Keratinocyte (primary cell): ENCODE measurements around the gene CEACAM6. TPM values are rescaled to one million over a fixed set of nuclear protein-coding genes. Genes with fewer than 3 reads are reported as not detected.
"Not testable (repeated sequence)": the region's sequence is repeated elsewhere in the genome, so short reads cannot be mapped to it uniquely, and the experiment has no call there.

ENCODE experiments used
- DNase-seq: peaks from one replicate; pipeline ENCODE4 v3.0.0-alpha.2; 2011; ENCODE audit warnings: low read depth, missing footprints, low spot score
- FAIRE-seq: peaks from 2 replicates; lab custom pipeline; 2011; peaks lifted over from hg19 to GRCh38; lab: Jason Lieb, UNC
- H2AFZ ChIP-seq: 2 replicates; pipeline ENCODE4 v1.6.0; 2012; ENCODE audit warnings: low read length, control low read depth, inconsistent platforms; ENCODE audit not compliant: control insufficient read depth
- H3K27ac ChIP-seq: 2 replicates; pipeline ENCODE4 v1.5.1; 2011; ENCODE audit warnings: low read length; ENCODE audit not compliant: control insufficient read depth, insufficient read depth
- H3K27me3 ChIP-seq: 3 replicates; pipeline ENCODE4 v1.6.0; 2011; ENCODE audit warnings: low read length; ENCODE audit not compliant: control insufficient read depth, insufficient read depth; ENCODE audit errors: extremely low read depth
- H3K36me3 ChIP-seq, 2 experiments: 2 replicates in 1 of 2; 3 replicates in 1 of 2; pipeline ENCODE4 v1.5.1; 2011; ENCODE audit warnings: low read length in 2 of 2, mild to moderate bottlenecking in 1 of 2; ENCODE audit not compliant: control insufficient read depth in 2 of 2, insufficient read depth in 2 of 2; ENCODE audit errors: extremely low read depth in 1 of 2
- H3K4me1 ChIP-seq: 3 replicates; pipeline ENCODE4 v1.5.1; 2011; ENCODE audit warnings: low read length; ENCODE audit not compliant: control insufficient read depth, insufficient read depth; ENCODE audit errors: extremely low read depth
- H3K4me2 ChIP-seq: 3 replicates; pipeline ENCODE4 v1.6.0; 2011; ENCODE audit warnings: low read depth, low read length; ENCODE audit not compliant: control insufficient read depth, insufficient read depth; ENCODE audit errors: extremely low read depth
- H3K4me3 ChIP-seq, 3 experiments: fragments of 200-600 bp in 1 of 3; sonication (generic) in 1 of 3; 2 replicates in 2 of 3; 3 replicates in 1 of 3; pipeline ENCODE4 v1.5.1; 2011 to 2016; ENCODE audit warnings: low read length in 3 of 3, mild to moderate bottlenecking in 3 of 3, control low read depth in 2 of 3, inconsistent platforms in 1 of 3, low read depth in 1 of 3, mixed read lengths in 1 of 3, mixed run types in 1 of 3, moderate library complexity in 1 of 3; ENCODE audit not compliant: control insufficient read depth in 2 of 3, insufficient read depth in 2 of 3; ENCODE audit errors: extremely low read depth in 1 of 3
- H3K79me2 ChIP-seq: 2 replicates; pipeline ENCODE4 v1.6.0; 2012; ENCODE audit warnings: low read length; ENCODE audit not compliant: control insufficient read depth, insufficient read depth
- H3K9ac ChIP-seq: 3 replicates; pipeline ENCODE4 v1.6.0; 2011; ENCODE audit warnings: low read length; ENCODE audit not compliant: control insufficient read depth, insufficient read depth; ENCODE audit errors: extremely low read depth
- H3K9me1 ChIP-seq: 3 replicates; pipeline ENCODE4 v1.6.0; 2011; ENCODE audit warnings: low read length; ENCODE audit not compliant: control insufficient read depth, insufficient read depth; ENCODE audit errors: extremely low read depth
- H3K9me3 ChIP-seq: 2 replicates; pipeline ENCODE4 v1.5.1; 2012; ENCODE audit warnings: low read depth, low read length; ENCODE audit not compliant: control insufficient read depth
- H4K20me1 ChIP-seq: 3 replicates; pipeline ENCODE4 v1.6.0; 2011; ENCODE audit warnings: low read length; ENCODE audit not compliant: control insufficient read depth, insufficient read depth; ENCODE audit errors: extremely low read depth
- EZH2 ChIP-seq: IDR thresholded peaks from one replicate; pipeline ENCODE4 v1.6.1; 2012; ENCODE audit warnings: inconsistent platforms, mild to moderate bottlenecking, low read length, moderate library complexity
- dilution Hi-C: fragments of 300-500 bp; cut with MboI; formaldehyde crosslinking; loops from one replicate; pipeline ENCODE4 v1.7.0; 2020; ENCODE audit warnings: low sequenced_read_pairs; ENCODE audit not compliant: extremely low pct_ligation_motif_present
- polyA plus RNA-seq, 5 experiments: library from polyadenylated mRNA; depleted of rRNA in 3 of 5; stranded (reverse) in 3 of 5; stranded (forward) in 1 of 5; unstranded in 1 of 5; fragments of >200 nt; gene quantifications; 1 replicate in 1 of 5; 2 replicates in 3 of 5; 3 replicates in 1 of 5; pipeline versions ENCODE4 v1.2.1 to v1.2.3, GENCODE V29; 2011 to 2012; ENCODE audit warnings: missing spikeins in 2 of 5, low read depth in 1 of 5, low replicate concordance in 1 of 5
- TF ChIP-seq, protein P1 (sequence below), 3 experiments: IDR thresholded peaks in 1 of 3; conservative IDR thresholded peaks in 1 of 3; optimal IDR thresholded peaks in 1 of 3; 2 replicates in 2 of 3; 3 replicates in 1 of 3; pipeline versions ENCODE3 to v1.5.1; 2011; ENCODE audit warnings: low read length in 3 of 3, mild to moderate bottlenecking in 3 of 3, moderate library complexity in 2 of 3, control low read depth in 1 of 3, inconsistent platforms in 1 of 3; ENCODE audit not compliant: insufficient read depth in 2 of 3; ENCODE audit errors: extremely low read depth in 1 of 3

Gene CEACAM6
- polyA plus RNA-seq, 1 donor (not counting 4 experiments of a cell fraction or from before 2014, with no cell fraction given): 1.00 TPM

DNA sequence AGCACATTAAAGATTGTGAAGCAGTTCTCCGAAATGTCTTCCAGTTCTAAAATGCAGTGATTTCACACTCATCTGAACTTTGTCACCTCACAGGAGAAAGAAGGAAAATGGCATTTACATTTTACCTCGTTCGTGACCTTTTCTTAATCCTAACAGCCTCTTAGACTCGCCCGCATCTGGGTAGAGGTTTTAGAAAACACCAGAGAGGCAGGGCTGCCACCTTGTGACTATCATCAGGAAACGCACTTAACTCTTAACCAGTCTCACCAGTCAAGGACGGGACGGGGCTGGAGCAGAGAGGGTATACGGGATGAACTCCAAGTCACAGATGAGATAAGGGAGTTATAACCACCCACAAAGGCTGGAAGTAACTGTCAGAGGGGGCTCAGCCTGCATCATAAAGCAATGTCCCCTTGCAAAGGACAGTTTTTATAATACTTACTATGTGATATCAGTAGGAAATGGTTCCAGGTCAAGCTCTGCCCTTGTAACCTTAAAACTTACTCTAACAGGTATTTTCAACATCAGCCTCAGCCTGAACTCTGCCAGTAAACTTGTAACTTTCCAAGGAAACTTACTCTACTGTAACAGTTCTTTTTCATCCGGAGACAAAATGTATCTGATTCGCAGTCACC, 8.6 kb upstream of the CEACAM6 start:
- DNase-seq: no peak
- no peak for TF ChIP-seq EZH2
- TF ChIP-seq, protein P1, sequence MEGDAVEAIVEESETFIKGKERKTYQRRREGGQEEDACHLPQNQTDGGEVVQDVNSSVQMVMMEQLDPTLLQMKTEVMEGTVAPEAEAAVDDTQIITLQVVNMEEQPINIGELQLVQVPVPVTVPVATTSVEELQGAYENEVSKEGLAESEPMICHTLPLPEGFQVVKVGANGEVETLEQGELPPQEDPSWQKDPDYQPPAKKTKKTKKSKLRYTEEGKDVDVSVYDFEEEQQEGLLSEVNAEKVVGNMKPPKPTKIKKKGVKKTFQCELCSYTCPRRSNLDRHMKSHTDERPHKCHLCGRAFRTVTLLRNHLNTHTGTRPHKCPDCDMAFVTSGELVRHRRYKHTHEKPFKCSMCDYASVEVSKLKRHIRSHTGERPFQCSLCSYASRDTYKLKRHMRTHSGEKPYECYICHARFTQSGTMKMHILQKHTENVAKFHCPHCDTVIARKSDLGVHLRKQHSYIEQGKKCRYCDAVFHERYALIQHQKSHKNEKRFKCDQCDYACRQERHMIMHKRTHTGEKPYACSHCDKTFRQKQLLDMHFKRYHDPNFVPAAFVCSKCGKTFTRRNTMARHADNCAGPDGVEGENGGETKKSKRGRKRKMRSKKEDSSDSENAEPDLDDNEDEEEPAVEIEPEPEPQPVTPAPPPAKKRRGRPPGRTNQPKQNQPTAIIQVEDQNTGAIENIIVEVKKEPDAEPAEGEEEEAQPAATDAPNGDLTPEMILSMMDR (optimal IDR thresholded peaks at IDR 0.05 in 1 of 3, IDR thresholded peaks at IDR 0.05 in 1 of 3, conservative IDR thresholded peaks at IDR 0.05 in 1 of 3; ENCODE audit: extremely low read depth in 1 of 3, insufficient read depth in 2 of 3, low read length in 3 of 3): peak; percentile 69 to 80 (median 75)
- peak; percentile 80 for FAIRE-seq
- Histone ChIP-seq H3K36me3 (no peaks in the 10 kb centered on the region), H3K79me2 (no peaks in the 10 kb centered on the region), H3K4me1 (no peaks in the 10 kb centered on the region), H3K4me3 (no peak overlapping the region), H3K9me1 (no peaks in the 10 kb centered on the region), H3K9me3 (no peaks in the 10 kb centered on the region), H4K20me1 (no peaks in the 10 kb centered on the region), H3K4me2 (no peak overlapping the region), H3K27ac (no peak overlapping the region), H3K9ac (no peak overlapping the region), H3K27me3 (peaks cover 14% of the 10 kb centered on the region), H2AFZ (no peak overlapping the region)
- dilution Hi-C loops: no loop called here

DNA sequence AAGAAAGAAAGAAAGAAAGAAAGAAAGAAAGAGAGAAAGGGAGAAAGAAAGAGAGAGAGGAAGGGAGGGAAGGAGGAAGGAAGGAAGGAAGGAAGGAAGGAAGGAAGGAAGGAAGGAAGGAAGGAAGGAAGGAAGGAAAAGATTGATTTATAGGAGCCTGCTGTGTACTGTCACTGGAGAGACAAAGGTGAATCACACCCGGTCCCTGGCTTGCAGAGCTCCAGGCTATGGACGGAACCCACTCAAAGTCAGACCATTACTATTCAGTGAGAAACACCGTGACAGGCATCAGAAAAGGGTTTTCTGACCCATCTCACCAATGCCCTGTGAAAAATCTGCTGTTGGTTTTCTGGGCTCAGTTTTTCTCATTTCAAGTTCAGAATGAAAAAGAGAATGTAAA, 7.3 kb upstream of the CEACAM6 start:
- Histone ChIP-seq H3K9me3 (no peaks in the 10 kb centered on the region), H3K9me1 (no peaks in the 10 kb centered on the region), H3K4me3 (no peak overlapping the region), H4K20me1 (no peaks in the 10 kb centered on the region), H3K9ac (no peak overlapping the region), H3K4me1 (no peaks in the 10 kb centered on the region), H3K4me2 (no peak overlapping the region), H3K27ac (no peak overlapping the region), H3K79me2 (no peaks in the 10 kb centered on the region), H3K36me3 (no peaks in the 10 kb centered on the region), H2AFZ (no peak overlapping the region), H3K27me3 (peaks cover 21% of the 10 kb centered on the region)
- DNase-seq: no peak
- dilution Hi-C loops: no loop called here
- no peak for TF ChIP-seq EZH2
- TF ChIP-seq, protein P1 (optimal IDR thresholded peaks at IDR 0.05 in 1 of 3, IDR thresholded peaks at IDR 0.05 in 1 of 3, conservative IDR thresholded peaks at IDR 0.05 in 1 of 3; ENCODE audit: extremely low read depth in 1 of 3, insufficient read depth in 2 of 3, low read length in 3 of 3): no peak
- no peak for FAIRE-seq

DNA sequence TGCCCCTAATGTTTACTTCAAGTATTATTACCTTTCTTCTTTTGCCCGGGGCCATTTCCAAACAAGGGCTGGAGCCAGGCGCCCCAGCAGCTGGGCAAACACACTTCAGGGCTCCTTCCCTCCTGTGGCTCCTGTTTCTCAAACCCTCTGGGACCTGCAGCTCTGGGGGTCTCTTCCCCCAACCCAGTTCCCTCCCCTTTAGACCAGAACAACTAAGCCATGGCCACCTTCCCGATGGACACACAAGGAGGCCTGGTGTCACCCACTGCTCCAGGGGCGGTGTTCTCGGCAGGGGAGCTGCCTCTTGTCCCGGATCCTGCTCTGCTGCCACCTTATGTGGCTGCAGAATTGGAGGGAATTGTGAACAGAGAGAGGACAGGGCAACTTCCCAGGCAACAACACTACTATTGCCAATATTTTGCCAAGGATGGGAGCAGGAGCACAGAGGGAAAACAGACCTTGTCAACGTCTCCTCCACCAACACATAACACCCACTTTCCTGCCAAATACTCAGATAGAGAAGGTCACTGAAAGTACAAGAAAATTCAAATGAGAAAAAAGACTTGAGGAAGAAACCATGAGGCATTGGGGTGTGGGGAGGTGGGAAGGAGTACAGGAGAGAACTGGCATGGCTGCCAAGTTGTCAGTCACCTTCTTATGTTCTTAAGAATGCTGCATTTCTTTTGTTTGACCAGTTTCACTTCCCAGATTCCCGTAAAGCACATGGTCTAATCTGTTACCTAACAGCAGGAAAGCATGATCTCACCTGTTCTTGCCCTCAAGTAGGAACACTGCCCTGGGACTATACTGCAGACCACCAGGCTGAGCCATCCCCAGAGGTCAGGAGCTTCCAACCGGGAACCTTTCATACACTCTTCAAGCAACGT, 4.8 kb upstream of the CEACAM6 start:
- FAIRE-seq, H3K27ac ChIP-seq, H3K4me1 ChIP-seq, dilution Hi-C loops, H3K9ac ChIP-seq, H4K20me1 ChIP-seq, H3K79me2 ChIP-seq, H3K4me3 ChIP-seq, DNase-seq, H2AFZ ChIP-seq, H3K9me3 ChIP-seq, H3K9me1 ChIP-seq, H3K36me3 ChIP-seq, H3K4me2 ChIP-seq: not testable (repeated sequence)
- H3K27me3 ChIP-seq: peaks cover 20% of the 10 kb centered on the region
